NCI-H2227 (cell line): ENCODE measurements around the gene THUMPD1.
"Not testable (repeated sequence)": the region's sequence is repeated elsewhere in the genome, so short reads cannot be mapped to it uniquely, and the experiment has no call there.

Source experiments
- DNase-seq: peaks from one replicate; lab custom pipeline; 2025; ENCODE audit not compliant: unreplicated experiment; lab: John Stamatoyannopoulos, UW

The THUMPD1 gene, protein sequence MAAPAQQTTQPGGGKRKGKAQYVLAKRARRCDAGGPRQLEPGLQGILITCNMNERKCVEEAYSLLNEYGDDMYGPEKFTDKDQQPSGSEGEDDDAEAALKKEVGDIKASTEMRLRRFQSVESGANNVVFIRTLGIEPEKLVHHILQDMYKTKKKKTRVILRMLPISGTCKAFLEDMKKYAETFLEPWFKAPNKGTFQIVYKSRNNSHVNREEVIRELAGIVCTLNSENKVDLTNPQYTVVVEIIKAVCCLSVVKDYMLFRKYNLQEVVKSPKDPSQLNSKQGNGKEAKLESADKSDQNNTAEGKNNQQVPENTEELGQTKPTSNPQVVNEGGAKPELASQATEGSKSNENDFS

GRCh38 chr16:20741554-20742285 lies at the start of gene THUMPD1:
TSS of gene THUMPD1 (minus strand) at chr16:20741818. CDS start at chr16:20741739, 79 bp downstream.
- peak; percentile 96 for DNase-seq

- no peak for DNase-seq
These were observed 47.5 kb upstream of the THUMPD1 start for GRCh38 chr16:20789130-20789529.

- DNase-seq, result no peak
These were observed 42.6 kb upstream of the THUMPD1 start for GRCh38 chr16:20784204-20784603.

DNA sequence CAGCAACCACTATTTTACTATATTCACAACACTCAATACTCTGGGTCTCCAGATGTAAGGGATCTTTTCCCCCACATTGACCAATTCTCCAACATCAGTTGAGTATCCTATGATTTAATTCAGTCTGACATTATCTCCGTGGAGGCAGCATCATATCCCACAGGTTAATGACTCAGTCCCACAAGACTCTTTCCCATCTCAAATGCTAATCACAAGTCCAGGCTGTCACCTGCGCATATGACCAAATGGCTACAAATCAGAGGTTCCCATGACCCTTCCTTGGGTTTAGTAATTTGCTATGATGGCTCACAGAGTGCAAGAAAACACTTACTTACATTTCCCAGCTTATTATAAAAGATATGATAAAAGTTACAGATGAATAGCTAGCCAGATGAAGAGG lies 40.9 kb upstream of the THUMPD1 start:
- no peak for DNase-seq

GRCh38 chr16:20781697-20782096 lies 40.1 kb upstream of the THUMPD1 start:
- no peak for DNase-seq

DNA sequence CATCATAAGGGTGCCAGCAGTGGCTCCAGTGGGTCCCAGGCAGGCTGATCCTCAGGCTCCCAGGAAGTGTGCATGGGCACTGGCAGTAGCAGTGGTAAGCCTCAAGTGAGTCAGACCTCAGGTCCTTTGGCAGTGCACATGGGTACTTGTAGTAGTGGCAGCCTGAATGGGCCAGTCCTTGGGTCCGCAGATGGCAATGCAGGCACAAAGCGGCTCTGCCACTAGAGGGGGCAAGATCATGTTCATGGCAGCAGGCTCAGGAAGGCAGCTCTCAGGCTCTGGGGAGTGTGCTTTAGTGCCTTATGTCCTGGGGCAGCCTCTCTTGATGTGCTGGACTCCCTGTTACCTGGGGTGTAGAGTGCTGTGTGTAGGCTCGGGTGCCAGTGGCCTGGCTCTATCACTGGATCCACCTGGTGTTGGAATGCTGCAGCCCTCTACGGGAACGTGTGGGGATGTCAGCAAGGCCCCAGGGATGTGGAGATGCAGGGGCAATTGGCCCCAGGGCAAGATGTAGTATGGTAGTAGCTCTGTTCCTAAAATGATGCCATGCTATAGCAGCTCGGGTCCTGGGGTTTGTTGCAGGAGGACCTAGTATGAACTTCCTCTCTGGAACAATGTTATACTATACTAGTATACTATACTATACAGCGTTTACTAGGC lies 33.2 kb upstream of the THUMPD1 start:
- DNase-seq, result peak; percentile 69

DNA sequence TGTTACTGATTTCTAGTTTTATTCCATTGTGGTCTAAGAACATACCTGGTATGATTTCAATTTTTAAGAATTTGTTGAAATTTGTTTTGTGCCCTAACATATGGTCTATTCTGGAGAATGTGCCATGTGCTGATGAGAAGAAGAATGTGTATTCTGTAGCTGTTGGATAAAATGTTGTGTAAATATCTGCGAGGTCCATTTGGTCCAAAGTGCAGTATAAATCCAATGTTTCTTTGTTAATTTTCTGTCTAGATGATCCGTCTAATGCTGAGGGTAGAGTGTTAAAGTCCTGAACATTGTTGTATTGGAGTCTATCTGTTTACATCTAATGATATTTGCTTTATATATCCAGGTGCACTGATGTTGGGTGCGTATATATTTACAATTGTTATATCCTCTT lies 32.1 kb upstream of the THUMPD1 start:
- no peak for DNase-seq

DNA sequence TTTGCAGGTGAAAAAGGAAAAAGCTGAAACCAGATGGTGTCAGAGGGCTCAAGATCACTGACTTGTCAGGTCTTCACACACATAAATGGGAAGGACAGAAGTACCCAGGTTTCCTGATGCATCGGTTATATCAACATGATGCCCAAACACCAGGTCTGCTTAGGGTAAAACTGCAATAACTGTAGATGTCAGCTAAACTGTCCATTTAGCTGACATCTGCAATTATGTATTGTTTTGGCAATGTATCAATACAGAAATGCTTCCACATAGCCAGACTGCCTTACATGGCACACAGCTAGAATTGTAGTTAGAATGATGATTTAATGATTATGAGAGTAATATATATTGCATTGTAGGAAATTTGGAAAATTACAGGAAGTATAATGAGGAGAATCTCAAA lies 27.2 kb upstream of the THUMPD1 start:
- no peak for DNase-seq

DNA sequence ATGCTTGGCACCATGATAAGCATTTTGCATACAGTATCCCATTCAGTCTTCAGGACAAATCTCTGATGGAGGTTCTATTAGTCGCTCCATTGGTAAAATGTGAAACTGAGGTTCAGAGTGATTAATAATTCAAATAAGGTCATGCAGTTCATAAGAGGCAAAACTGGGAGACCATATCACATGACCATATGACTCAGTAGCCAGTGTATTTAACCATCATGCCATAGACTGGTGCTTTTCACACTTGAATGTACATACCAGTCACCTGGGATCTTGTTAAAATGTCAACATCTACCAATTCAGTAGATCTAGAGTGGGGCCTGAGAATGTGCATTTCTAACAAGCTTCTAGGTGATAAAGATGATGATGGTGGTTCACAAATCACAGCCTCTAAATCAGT lies 26.5 kb upstream of the THUMPD1 start:
- no peak for DNase-seq

DNA sequence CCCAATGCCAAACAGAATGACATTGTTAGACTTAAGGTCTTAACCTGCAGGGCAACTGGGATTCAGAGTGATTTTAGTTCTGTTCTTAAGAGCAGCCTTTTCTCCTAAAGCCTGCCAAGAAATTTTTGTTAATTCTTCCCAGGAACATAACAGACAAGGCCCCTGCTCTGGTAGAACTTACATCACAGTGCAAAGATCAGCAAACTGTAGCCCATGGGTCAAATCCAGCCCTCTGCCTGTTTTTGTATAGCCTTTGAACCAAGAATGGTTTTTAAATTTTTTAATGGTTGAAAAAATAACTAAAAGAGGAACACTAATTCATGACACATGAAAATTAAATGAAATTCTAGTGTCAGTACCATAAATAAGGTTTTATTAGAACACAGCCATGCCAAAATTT lies 26.0 kb upstream of the THUMPD1 start:
- no peak for DNase-seq

DNA sequence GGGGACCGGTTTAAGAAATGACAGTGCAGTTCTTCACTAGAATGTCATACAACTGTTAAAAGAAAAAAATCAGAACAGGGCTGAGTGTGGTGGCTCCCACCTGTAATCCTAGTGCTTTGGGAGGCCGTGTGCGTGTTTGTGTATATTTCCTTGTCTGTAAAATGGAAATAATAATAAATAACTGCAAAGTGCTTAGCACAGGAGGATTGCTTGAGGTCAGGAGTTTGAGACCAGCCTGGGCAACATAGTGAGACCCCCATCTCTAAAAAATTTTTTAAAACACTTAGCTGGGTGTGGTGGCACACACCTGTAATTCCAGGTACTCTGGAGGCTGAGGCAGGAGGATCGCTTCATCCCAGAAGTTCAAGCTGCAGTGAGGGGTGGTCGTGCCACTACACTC lies 24.7 kb upstream of the THUMPD1 start:
- DNase-seq, result no peak

DNA sequence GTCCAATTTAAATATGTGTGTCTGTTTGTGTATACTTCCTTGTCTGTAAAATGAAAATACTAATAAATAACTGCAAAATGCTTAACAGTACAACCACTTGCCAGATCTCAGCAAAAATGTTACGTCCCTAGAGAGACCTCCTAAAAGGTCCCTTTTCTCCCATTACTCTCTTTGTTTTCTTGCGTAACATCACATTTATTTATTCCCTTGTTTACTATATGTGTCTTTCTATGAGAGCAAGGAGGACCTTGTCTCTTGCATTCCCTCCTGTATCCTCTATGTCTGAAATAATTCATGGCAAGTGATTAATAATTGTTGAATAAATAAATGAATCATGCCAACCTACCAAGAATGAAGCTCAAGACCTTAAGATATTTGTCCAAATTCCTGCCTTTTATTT lies 24.1 kb upstream of the THUMPD1 start:
- no peak for DNase-seq

GRCh38 chr16:20764448-20764847 lies 22.8 kb upstream of the THUMPD1 start:
- not testable (repeated sequence) for DNase-seq

GRCh38 chr16:20763461-20764232 lies 22.0 kb upstream of the THUMPD1 start, which contains the start of gene ACSM3:
TSS of gene ACSM3 (plus strand) at chr16:20764014. CDS start at chr16:20770035, 6,021 bp downstream.
- peak; percentile 67 for DNase-seq

DNA sequence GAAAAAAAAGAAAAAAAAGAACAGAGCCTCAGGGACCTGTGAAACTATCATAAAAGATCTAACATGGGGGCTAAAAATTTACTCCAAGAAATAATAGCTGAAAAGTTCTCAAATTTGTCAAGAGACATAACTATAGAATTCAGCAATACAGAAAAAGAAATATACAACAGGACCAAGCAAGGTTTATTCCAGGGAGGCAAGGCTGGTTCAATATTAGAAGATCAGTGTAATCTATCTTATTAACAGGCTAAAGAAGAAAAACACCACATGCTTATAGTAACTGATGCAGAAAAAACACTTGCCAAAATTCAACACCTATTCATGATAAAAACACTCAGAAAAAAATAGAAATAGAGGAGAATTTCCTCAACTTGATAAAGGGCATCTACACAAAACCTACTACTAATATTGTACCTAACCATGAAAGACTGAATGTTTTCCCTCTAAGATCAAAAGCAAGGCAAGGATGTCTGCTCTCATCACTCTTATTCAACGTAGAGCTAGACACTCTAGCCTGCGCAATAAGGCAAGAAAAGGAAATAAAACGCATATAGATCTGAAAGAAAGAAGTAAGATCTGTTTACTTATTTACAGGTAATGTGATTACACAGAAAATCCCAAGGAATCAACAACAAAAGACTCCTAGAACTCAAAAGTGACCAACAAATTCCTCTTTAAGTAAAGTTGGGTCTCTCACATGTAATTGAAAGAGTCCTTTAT lies 20.9 kb upstream of the THUMPD1 start:
- no peak for DNase-seq

DNA sequence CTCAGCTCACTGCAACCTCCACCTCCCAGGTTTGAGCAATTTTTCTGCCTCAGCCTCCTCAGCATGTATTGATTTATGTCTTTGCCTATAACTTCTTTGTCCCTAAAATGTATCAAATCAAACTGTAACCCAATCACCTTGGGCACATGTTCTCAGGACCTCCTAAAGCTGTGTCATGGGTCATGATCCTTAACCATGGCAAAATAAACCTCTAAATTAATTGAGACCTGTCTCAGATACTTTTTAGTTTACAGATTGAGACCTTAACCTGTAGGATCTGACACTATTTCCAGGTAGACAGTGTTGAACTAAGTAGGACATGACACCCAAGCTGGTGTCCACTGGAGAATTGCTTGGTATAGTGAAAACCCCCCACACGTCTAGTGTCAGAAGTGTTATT lies 19.6 kb upstream of the THUMPD1 start:
- no peak for DNase-seq

- DNase-seq, result no peak
These were observed 18.7 kb upstream of the THUMPD1 start for GRCh38 chr16:20760346-20760745.

DNA sequence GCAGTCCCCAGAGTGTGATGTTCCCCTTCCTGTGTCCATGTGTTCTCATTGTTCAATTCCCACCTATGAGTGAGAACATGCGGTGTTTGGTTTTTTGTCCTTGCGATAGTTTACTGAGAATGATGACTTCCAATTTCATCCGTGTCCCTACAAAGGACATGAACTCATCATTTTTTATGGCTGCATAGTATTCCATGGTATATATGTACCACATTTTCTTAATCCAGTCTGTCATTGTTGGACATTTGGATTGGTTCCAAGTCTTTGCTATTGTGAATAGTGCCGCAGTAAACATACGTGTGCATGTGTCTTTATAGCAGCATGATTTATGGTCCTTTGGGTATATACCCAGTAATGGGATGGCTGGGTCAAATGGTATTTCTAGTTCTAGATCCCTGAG lies 14.2 kb upstream of the THUMPD1 start:
- not testable (repeated sequence) for DNase-seq

DNA sequence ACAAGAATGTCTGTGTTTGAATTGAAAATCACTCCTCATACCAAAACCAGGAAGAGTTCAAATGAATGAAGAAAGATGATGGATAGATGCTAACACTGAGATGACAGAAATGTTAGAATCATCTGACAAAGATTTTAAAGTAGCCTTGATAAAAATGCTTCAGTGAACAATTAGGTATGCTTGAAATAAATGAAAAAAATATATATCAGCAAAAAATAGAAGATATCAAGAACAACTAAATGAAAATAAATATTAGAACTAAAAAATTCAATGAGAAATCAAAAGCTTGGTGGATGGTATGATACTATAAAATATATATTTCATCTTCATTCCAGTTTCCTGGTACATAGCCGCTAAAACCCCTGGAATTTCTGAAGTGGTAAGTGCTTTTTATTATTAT lies 13.6 kb upstream of the THUMPD1 start:
- no peak for DNase-seq

- DNase-seq, result no peak
These were observed 12.1 kb upstream of the THUMPD1 start for GRCh38 chr16:20753727-20754126.
